ENCODE measurements around the gene GPC1. TPM values are rescaled to one million over a fixed set of nuclear protein-coding genes. Genes with fewer than 3 reads are reported as not detected.
"Not testable (repeated sequence)": the region's sequence is repeated elsewhere in the genome, so short reads cannot be mapped to it uniquely, and the experiment has no call there.

The GPC1 gene, protein sequence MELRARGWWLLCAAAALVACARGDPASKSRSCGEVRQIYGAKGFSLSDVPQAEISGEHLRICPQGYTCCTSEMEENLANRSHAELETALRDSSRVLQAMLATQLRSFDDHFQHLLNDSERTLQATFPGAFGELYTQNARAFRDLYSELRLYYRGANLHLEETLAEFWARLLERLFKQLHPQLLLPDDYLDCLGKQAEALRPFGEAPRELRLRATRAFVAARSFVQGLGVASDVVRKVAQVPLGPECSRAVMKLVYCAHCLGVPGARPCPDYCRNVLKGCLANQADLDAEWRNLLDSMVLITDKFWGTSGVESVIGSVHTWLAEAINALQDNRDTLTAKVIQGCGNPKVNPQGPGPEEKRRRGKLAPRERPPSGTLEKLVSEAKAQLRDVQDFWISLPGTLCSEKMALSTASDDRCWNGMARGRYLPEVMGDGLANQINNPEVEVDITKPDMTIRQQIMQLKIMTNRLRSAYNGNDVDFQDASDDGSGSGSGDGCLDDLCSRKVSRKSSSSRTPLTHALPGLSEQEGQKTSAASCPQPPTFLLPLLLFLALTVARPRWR
- total RNA-seq = 38.7 TPM

DNA sequence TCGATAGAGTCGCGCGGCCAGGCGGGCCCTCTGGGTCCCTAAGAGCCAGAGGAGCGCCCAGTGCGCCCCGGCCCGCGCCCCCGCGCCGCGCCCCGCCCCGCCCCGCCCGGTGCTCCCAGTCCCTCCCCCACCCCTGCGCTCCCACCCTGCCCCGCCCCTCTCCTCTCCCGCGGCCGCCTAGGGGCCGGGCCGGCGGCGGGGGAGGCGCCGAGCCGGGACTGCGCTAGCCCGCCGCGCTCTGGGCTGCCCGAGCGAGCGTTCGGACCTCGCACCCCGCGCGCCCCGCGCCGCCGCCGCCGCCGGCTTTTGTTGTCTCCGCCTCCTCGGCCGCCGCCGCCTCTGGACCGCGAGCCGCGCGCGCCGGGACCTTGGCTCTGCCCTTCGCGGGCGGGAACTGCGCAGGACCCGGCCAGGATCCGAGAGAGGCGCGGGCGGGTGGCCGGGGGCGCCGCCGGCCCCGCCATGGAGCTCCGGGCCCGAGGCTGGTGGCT is at the start of gene GPC1:
Gene GPC1 (plus strand): TSS at position 207 of the 491 bp plus-strand sequence. CDS start 256 bp downstream, at position 463.
- DNase-seq (ENCODE audit: low spot score in 2 of 2) (peak; percentile 90 to 96), FAIRE-seq (no peak)

DNA sequence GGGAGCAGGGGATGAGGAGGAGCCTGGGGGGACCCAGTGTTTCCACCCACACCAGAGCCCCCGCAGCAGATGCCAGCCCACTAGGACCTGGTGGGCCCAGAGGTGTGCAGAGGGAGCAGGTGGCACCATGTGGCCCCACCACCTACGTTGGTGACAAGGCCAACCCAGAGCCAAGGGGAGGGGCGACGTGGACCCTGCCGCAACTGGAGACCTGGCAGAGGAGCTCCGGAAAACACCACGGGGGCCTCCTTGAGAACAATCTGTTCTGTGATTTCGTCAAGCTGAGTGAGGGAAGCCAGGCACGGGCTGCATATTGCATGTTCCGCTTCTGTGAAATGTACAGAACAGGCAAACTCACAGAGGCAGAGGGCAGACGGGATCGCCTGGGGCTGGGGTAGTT is 49.1 kb upstream of the GPC1 start:
- no peak for DNase-seq (ENCODE audit: low spot score in 2 of 2)
- no peak for FAIRE-seq

DNA sequence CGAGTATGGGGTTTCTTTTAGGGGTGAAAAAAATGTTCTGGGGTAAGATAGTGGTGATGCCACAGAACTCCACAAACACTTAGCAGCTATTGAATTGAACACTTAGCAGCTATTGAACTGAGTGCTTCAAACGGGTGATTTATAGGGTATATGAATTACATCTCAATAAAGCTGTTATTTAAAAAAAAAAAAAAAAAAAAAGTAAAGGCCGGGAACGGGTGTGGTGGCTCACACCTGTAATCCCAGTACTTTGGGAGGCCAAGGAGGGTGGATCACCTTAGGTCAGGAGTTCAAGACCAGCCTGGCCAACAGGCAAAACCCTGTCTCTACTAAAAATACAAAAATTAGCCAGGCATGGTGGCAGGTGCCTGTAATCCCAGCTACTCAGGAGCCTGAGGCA is 48.7 kb upstream of the GPC1 start:
- FAIRE-seq; DNase-seq (ENCODE audit: low spot score in 2 of 2): not testable (repeated sequence)

DNA sequence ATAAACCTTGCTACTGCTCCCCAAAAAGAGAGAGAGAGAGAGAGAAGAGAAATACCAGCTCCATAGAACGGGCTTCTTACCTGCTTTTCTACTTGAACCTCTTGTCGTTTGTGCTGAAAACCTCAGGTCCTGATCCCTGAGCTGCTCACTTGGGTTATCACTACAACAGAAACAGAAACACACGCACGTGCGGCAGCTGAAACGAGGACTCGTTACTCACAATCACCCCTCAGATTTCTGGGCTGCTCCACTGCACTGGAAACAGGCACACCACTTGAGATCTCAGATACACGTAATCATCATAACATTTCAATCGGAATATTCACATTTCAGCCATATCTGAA is 48.2 kb upstream of the GPC1 start:
- no peak for FAIRE-seq
- no peak for DNase-seq (ENCODE audit: low spot score in 2 of 2)

DNA sequence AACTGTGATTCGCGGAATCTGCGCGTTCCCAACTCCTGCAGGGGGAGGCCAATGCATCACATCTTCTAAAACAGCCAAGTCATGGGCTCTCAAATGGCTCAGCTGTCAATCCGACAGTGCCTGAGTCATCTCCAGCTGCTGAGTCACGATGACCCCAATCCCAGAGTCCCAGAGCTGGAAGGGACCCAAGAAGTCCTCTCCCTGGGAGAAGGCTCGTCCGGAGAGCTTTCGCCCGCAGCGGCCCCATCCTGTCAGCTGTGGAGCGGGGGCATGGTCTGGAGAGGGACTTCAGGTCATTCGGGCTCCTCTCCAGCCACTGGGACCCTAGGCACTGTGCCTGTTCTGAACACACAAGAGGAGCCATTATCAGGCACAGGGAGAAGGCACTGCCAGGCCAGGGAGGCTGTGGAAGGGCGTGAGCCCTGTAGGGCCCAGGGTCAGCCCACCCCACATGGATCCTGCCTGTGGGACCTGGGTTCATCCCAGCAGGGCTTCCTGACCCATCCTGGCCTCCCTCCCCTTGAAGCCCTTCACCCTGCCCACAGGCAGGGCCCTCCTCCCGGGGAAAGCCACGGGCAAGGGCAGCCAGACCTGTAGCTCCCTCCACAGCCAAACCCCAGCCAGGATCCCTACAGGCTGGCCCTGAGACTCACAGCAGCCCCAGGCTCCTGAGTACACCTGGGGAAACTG is 47.6 kb upstream of the GPC1 start:
- FAIRE-seq (no peak), DNase-seq (ENCODE audit: low spot score in 2 of 2) (peak; percentile 73 to 88)

DNA sequence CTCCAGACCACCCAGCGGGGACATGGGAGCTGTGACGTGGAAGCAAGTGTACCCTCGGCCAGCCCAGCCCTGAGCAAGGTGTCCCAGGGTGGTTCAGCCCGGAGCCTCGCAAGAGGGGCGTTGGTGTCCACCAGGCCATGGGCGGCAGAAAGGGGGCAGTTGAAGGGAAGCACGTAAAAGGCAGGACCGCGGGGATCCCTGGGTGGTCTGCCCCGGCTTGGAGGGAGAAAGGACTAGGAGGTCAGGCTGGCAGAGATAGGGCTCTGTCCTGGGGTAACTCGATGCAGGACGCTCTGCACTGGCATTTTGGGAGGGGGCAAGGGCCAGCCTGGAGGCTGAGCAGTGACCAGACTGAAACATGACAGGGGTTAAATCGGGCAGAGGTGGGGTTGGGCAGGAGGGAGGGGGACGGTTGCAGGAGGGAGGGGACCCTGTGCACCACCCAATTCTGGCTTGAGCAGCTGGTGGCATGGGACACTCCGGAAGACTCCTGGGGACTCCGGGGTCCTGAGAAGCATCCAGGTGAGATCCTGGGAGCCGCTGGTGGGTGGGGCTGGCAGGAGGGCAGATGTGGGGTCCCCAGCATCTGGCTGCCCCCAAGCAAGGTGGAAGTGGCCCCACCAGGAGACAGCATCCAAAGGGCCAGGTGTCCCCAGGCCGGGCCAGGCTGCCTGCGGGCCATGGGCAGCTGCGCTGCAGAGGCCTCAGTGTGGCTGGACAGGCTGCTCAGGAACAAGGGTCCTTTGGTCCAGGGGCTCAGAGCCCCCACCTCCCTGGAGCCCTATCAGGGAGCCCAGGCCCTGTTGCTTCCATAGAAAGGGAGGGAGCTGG is 46.8 kb upstream of the GPC1 start:
- DNase-seq (ENCODE audit: low spot score in 2 of 2) (no peak), FAIRE-seq (no peak)

DNA sequence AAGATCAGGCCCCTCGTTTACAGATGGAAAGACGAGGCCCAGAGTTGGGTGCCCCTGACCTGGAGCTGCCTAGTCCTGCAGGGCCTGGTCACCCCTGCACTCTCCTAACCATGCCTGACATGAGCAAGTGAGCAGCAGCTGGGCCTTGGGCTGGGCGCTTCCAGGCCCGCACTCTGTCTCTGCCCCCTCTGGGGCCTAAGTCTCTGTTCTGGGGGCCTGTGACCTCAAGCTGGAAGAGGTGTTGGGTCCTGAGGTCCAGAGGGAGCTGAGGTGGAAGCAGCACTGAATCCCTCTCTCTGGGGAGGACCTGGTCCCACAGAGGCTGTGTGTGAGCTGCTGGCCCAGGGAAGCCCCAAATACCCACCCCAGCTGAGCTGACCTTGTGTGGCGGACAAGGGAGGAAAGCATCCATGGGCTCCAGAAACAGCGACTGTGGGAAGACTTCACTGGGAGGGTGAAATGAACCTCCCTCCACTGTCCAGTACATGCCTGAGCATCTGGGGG is 46.1 kb upstream of the GPC1 start:
- FAIRE-seq = no peak
- DNase-seq (ENCODE audit: low spot score in 2 of 2) = no peak

DNA sequence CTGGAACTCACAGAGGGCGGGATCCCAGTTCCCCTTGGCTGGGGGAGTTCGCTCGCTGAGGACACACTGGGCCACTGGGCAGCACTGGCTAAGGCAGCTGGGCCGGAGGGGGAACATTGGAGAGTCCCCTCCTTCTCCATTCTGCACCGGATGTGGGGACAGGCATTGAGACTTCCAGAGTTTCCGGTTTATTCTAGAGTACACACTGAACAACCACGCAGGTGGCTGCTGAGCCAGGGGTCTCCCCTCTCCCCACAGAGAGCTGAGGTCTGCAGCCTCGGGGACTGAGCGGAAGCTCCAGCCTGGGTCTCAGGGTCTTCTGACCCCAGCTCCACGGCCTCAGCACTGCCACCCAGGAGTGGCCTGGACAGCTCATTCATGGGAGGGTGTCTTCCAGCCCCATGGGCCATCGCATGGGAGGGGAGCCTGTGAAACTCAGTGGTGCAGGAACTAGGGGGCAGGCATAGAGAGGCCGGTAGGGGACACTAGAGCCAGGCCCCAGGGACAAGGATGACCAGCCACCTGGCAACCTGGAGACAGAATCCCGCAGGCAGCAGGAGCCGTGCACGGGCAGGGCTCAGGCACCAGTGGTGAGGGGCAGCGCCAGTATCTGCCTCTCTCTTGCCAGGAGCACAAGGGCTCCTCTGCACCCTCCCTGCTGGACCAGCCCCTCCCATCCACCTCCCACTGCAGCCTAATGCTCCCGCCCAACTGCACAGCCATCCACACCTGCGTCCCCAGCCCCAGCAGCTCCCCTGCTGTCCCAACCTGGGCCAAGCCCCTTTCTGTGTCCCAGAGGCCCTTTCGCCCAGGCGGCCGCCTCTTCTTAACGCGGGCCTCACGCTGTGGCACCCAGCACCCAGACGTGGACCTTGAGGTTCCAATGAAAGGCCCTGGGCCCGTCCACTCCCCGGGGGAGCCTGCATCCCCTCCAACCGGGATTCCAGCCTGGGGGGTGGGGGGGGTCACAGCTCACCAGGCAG is 45.1 kb upstream of the GPC1 start:
- no peak for DNase-seq (ENCODE audit: low spot score in 2 of 2)
- FAIRE-seq = no peak

DNA sequence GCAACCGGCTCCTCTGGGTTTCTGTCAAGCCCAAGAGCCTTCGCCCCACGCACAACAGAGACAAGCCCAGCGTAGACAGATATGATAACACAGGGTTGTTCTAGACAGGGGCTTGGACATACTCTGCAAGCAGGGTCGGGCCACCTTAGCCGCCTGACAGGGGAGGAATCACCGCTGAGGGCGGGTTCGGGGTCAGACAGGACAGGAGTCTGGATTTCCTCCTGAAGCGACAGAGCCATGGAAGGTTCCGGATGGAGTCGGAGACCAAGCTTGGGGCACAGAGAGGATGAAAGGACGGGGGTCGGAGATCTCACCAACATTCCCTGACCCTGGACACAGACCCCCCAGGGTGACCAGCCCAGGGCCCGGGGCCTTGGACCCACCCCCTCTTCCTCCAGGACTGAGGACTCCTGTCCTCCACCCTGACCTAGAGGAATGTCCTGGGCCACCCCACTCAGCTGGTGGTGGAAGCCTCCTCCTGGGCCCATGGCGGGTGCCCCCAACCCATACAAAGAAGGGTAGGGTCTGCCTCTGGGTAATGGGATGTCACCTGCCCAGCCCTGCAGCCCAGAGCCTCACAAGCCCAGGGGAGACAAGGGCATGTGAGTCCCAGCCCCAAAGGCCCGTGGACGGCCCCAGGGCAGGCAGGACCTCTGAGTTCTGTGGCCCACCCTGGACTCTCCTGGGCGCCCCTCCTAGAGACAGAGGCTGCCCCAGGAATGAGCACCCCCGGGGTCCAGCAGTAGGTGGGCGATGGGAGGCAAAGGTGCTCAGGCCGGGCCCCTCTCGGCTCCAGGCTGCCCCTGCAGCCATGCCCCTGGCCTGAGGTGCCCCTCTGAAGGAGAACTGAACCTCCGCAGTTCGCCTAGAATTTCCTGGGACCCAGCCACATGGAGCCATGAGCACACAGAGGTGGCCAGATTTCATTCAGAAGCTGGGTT is 44.1 kb upstream of the GPC1 start:
- DNase-seq (ENCODE audit: low spot score in 2 of 2) (no peak), FAIRE-seq (no peak)

DNA sequence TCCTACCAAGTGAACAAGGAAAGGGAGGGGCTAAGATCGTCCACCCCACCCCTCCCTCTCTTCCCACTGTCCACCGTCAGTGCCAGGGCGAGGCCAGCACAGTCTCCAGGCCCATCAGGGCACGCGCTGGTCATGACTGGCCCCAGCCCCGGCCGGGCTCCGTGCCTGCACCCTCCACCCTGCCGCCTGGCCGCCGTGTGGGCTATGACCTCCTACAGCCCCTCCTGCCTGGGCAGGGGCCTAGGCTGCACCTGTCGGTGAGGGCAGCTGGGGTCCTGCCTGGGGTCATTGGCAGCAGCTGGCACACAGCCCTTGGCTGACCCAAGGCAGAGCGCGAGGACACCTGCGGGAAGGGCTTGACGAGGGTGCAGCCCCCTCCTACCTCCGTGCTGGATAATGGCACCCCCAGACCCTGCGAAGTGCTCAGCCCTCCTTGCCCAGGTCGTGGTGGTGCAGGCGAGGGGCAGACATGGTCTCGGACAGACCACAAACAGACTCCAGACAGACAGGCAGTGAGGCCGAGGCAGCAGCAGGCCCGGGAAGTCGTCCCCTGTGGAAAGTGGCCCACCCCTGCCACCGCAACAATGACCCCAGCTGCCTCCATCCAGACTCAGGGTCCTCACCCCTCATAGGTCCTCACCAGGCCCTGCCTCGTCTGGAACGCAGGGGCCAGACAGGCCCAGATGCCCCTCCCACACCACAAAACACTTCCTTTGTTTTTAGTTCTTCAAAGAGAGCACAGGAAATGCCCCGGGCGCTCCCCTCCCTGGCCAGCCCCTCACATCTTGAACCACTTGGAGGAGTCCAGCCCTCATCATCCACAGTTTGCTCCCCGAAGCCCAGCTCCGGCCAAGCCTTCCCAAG is 43.1 kb upstream of the GPC1 start:
- DNase-seq (ENCODE audit: low spot score in 2 of 2) (no peak), FAIRE-seq (no peak)

DNA sequence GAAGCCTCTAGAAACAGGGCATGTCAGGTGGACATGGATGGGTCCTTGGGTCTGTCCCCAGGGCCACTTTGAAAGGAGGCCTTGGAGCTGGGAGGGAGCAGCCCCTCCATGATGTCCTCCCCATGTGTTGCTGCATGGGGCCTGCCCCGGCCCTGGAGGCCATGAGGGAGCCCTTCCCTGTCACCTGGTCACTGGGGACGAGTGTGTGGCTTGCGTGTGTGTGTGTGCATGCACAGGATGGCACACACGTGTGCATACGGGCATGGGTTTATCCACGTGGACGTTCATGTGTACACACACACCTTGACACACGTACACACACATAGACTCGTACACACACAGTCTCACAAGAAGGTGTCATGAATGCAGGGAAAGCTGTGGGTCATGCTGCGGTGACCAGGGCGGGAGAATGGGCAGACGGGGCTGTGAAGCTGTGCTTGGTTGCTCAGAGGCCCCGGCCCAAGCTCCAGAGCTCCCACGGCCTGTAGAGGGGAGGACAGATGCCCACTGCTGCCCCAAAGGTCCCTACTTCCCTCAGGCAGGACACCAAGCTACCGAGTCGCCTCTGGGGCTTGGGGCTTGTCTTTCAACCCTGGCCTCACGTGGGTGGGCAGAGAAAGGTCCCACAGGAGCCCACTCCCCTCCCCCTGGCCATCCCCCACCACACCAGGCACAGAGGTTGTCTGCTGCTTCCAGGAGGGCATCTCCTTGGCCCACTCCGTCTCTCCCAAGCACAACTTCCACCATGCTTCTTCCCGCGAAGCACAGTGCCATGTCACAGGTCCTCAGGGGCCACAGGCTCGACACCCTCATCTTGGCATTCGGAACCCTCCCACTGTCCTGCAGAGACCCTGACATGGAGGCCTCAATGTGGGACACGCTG is 42.3 kb upstream of the GPC1 start:
- FAIRE-seq (no peak), DNase-seq (ENCODE audit: low spot score in 2 of 2) (no peak)

DNA sequence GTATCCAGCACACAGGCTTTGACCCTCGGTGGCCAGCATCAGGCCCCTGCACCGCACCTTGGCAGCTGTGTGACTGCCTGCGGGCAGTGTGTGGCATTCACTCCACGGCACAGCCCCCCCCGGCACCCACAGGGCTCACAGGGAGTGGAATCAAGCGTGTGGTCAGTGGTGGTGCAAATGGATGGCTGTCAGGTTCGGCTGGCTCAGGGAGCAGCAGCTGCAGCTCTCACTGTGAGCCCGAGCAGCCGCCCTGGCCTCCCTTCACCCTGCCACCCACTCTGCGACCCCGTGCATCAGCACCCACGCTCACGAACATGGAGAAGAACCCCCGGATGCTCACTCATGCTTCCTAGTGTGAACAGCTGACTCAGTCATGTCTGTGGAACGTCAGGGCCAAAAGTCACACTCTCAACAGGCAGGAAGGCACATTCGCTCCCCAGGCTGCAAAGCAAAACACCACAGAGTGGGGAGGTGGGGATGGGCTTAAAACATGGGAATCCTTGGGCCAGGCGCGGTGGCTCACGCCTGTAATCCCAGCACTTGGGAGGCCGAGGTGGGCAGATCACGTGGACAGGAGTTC is 41.5 kb upstream of the GPC1 start:
- no peak for FAIRE-seq

DNA sequence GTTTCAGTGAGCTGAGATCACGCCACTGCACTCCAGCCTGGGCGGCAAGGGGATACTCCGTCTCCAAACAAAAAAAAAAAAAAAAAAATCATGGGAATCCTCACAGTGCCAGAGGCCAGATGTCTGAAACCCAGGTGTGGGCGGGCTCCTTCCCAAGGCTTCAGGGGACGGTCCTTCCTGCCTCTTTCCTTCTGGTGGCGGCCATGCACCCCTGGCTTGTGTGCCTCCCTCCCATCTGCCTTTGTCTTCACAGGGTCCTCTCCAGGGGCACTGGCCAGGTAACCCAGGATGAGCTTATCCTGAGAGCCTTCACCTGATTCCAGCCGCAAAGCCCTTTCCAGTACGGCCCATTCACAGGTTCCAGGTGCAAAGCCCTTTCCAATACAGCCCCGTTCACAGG is 40.9 kb upstream of the GPC1 start:
- FAIRE-seq (no peak), DNase-seq (ENCODE audit: low spot score in 2 of 2) (no peak)

More for the DNA sequence above, 41.5 kb upstream of the GPC1 start:
- no peak for DNase-seq (ENCODE audit: low spot score in 2 of 2)

DNA sequence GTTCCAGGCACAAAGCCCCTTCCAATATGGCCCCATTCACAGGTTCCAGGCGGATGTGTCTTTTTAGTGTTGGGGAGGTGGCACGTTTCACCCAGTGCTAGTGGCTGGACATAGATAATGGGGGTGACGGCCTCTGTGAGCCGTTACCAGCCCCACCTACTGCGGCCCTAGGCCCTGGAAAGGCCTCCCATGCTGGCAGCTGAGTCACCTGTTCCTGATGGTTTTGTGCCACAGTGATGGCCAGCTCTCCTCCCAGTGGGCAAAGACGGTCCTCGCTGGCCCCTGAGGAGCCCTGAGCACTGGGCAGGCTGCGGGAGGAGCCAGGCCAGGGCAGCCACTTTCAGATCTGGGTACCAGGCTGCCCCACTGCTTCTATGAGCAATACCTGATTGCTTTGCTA is 40.0 kb upstream of the GPC1 start:
- DNase-seq (ENCODE audit: low spot score in 2 of 2) = no peak

DNA sequence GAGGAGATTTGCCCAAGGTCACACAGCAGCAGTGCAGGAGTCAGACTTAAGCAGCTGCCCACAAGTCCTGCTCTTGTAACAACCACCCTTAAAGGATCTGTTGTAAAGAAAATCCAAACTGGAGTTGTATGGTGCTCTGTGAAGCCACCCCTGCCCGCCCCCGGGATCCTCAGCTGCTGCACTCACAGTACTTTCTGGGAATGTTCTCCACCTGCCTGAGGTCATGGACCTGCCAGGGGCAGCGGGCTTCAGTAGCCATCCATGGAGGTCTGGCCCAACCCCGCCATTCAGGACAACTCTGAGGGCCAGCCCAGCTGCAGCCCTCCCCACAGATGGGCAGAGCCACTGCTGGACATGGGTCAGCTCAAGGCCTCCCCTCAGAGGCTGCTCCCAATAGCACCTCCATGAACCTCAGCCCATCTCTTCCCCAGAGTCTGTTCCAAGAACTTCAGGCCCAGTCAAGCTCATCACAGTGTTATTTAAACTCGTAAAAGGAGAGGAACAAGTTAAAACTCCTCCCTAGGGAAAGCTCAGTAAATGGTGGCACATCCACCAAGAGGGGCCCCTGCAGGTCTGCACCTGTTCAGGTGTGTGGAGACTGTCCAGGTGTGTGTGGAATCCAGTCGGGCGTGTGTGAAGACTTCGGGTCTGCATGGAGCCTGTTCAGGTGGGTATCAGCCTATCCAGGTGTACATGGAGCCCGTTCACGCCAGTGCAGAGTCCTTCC is 39.4 kb upstream of the GPC1 start:
- no peak for DNase-seq (ENCODE audit: low spot score in 2 of 2)
- FAIRE-seq = no peak

More for the DNA sequence above, 40.0 kb upstream of the GPC1 start:
- FAIRE-seq = no peak
